GM19452 (cell line): ENCODE measurements around the gene FADS6.

ENCODE experiments used
- ATAC-seq: cut with Tn5 transposase; IDR thresholded peaks from one replicate; pipeline ENCODE4 v1.9.1; 2021; ENCODE audit not compliant: unreplicated experiment

FADS6 gene

DNA sequence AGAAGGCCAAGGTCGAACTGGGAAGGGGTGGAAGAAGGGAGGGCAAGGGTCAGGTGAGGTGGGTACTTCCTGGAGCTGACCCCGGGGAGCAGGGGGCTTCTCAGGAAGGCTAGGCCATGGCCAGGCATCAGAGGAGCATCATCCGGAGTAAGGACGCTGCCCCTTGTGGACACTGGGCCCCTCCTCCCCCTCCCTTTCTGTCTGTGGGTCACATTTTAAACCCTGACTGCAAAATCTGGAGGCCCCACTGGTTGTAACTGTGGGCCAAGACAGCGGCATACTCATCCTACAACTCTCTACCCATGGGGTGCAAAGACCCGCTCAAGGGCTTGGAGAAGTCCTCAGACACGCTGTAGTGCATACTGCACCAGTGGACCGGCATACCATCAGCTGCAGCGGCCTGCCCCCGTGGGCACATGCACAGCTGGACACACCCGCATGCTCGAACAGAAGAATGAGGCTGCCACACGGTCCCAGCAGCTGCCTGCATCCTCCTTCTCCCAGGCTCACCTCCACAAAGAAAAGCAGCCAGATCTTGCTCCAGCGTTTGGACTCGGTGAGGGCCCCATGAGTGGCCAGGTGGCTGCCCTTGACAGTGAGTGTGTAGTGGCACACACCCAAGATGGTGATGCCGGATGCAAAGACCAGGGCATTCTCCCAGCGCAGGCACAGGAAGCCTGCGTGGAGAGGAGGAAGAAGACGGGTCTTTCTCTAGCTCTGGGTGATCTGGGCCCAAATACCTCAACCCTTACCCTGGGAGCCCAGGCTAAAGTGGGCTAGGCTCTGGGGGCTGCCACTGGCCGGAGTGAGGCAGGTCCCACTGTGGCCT lies 1.2 kb downstream of the FADS6 start:
- no peak for ATAC-seq

DNA sequence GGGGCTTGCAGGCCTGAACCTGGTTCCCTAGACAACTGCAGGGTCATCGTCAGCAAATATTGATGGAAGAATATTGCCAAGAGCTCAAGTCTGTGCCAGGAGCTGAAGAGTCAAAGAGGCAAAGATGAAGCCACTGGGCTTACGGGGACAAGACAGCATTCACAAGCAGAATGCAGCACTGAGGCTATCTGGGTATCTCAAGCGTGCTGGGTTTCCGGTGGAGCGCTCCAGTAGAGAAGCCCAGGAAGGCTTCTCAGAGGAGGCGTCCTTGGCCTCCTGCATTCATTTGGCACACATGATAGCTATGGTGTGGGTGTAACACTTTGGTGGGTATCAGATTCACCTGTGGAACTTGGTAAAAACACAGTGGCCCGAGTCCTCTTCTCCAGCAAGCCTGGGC lies 2.9 kb downstream of the FADS6 start:
- ATAC-seq, result no peak

DNA sequence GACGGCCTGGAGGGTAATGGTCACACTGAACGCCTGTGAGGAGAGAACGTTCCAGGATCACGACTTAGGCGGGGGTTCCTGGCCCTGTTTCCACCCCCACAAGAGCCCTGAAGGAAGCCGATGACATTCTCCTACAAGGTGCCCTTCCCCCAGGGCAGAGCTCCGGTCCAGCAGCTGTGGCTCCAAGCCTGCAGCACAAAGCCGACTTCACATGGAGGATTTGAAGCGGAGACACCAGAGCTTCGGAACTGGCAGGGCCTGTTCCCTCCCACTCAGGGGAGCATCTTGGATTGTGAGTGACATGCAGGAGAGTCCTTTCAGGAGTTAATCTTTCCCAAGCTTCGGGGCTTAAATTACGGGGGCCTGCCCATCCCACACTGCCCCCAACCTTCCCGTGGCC lies 5.0 kb downstream of the FADS6 start:
- no peak for ATAC-seq

DNA sequence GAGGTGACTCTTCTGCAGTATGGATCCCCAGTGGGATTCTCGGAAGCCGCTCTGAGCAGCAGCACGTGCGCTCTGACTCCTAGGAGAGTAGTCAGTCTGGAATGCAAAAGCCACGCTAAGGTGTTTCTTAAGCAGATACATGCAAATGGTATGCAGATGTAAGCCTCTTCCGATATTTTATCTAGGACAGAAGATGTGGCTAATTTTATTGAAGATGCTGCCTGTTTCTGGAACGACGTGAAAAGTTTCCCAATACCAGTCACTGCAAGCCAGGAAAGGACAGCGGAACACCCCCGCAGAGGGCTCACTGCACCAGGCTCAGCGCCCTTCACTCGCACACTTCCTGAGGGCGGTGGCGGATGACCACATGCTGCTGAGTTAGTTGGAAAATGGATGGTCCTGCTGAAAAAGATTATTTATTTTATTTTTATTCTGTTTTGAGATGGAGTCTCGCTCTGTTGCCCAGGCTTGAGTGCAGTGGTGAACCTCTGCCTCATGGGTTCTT lies 10.1 kb downstream of the FADS6 start:
- no peak for ATAC-seq

DNA sequence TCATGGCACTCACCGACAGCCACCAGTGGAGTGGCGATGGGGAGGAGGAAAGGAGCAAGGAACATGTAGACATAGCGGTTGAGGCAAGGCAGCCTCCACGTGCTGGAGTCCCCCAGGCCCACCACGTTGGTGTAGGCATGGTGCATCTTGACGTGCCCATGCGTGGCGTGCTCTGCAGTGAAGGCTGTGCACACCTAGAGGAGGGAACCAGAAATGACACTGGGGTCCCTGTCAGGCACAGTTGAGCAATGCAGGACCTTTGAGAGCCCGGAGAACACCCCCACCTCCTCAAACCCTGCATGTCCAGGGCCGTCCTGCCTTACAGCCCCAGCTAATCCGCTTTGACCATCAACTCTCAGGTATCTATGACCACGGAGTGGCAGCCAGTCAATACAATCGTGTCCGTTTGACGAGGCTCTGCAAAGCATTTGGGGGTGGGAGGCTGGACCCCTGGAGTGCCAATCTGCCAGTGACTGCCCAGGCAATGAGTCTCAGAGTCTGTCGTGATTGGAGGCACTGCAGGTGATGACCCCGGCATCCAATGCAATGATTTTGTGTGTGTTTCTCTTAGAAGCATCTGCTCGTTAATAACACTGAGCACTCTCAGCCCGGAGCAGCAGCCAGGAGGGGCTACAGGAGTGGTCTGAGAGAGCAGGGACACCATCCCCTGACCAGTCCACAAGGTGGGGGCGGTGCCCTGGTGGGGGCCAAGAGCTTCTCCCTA lies 10.8 kb downstream of the FADS6 start:
- no peak for ATAC-seq

DNA sequence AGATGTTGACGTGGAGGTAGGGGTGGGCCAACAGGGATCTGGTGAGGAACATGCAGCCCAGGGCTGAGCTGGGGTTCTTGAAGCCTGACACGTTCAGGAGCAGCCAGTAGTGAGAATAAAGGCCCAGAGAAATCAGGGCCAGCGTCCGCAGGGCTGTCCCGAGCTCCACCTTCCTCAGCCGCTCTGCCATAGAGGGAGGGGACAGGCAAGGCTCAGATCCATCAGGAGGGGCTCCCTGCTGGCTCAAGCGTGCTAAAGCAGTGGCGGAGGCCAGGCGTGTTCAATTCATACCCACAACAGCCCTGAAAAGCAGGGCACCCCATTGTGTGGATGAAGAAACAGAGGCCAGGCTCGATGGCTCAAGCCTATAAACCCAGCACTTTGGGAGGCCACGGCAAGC lies 12.4 kb downstream of the FADS6 start:
- ATAC-seq, result no peak

DNA sequence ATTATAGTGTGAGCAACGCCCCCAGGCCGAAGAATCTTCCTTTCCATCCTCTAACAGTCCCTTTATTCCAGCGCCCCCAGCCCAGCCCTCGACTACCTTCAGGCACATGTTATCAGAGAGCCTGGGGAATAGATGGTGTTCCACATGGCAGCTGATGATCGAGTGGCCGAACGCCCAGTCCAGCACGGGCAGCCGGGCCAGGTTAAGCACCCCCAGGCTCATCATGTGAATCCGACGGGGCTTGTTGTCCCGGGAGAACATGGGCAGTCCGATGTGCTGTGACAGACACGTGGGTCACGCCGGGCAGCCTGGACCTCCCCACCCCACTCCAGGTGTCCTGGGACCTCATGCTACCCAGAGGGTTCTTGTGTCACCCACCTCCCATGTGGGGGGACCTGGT lies 14.1 kb downstream of the FADS6 start:
- ATAC-seq, result no peak

DNA sequence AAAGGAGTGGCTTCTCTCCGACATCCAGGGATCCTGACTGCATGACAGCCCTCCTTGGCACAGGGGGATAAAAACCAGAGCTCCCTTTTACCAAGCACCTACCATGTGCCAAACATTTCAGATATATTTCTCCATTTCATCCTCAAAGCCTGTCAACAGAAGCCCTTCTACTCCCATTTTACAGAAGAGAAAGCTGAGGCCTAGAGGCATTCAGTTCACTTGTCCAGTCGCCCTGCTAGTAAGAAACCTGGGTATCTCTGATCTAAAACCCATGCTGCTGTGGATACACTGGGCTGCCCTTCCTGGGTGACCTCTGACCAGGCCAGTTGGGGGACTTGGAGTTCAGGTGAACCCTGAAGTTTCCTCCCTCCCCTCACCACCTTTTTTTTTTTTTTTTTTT lies 14.8 kb downstream of the FADS6 start:
- ATAC-seq, result no peak

DNA sequence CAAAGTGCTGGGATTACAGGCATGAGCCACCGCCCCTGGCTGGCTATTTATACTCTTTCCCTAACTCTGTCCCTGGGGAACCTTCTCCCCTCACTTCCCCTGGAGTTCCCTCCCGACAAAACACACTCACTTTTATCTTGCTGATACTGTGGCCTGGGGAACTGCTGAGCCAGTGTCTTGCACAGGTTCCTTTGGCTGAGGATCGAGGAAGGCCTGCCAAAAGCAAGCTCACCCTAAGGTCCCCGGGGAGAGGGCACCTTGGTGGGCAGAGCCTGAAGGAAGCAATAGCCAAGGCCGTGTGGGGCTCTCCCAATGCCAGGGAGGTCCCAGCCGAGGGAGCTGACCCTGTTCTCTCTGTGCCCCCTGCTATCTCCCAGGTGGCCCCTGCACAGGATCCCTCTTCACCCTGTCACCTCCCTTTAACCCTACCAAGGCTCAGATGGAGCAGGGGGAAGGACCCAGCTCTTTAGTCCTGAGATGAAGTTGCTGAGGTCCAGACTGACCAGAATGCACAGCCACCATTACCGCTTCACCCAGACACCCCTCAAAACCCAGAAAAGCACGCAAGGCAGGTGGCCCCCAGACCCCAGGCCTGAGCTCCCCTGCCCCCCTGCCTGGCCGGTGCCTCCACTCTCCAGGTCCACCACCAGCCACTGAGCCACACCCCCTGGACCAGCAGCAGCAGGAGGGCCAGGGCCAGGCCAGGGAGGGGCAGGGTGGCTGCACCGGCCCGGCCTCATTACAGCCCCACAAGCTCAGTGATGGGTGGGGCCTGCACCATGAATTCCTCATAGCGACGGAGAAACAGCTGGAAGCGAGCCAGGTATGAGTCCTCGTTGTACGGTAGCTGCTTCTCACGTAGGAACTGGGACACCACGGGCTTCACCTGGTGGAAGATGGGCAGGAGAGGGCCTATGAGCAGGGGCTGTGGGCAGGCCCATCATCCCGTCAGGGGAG lies 15.6 kb downstream of the FADS6 start:
- ATAC-seq, result no peak

DNA sequence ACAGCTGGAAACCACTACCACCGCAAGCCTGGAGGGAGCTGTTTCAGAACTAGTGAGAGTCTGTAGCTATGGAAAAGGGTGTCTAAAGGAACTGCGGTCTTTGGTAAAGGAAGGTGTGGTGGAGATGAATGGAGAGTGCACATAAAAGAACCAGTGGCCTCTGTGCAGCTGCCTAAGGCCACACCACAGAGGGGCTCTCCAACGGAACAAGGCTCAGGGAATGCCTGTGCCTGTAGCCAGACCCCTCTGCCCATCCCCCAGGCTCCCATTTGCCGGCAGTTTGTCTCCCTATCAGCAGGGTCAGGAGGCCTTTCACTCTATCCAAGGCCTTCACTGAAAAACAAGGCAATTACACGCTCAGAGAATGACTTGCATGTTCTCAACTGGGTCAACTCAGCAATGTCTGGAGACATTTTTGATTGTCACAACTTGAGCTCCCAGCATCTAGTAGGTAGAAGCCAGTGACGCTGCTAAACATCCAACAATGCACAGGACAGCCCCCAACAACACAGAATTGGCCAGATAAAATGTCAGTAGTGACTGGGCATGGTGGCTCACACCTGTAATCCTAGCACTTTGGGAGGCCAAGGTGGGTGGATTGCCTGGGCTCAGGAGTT lies 17.3 kb downstream of the FADS6 start:
- ATAC-seq, result no peak

DNA sequence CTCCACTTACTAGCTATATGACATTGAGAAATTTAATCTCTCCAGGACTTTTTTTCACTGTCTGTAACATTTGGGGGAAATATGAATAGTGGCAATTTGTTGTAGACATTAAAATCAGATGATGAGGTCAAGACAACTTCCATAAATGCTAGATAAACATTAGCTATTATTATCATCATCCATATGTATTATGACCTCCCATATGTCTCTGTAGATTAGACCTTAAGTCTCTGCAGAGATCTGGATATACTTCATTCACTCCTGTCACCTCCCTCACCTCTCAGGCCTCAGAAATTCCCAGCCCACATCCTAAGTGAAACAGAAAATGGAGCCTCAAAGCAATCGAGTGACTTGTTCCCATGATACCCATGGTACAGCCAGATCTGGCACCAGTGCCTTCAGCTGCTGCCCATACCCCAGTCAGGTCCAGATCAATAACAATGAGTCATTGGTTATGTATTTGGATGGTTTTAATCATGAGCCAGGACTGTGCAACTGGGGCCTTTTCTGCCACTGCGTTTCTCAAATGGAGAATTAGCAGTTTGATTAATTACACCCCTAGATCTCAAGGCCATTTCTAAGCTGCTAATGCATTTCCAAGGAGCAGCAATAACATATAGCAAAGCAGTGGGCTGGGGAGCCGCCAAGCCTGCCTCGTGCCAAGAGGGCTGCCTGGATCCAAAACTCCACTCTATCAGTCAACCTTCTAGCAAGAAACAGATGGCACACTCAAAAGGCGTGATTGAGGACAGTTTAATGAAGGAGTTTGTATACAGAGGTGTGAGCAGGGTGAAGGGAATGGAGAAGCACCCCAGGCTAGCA lies 18.1 kb downstream of the FADS6 start:
- no peak for ATAC-seq

DNA sequence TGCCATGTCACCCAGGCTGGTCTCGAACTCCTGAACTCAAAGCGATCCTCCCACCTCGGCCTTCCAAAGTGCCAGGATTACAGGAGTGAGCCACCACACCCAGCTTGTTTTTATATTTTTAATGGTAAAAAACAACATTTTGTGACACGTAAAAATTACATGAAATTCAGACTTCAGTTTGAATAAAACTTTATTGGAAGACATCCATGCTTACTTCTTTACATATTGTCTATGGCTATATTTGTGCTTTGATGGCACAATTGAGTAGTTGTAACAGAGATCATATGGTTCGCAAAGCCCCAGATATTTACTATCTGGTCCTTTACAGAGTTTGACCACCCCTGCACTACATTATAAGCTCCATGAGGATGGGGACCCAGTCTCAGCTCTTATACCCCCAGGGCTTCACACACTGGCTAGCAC lies 18.8 kb downstream of the FADS6 start:
- ATAC-seq, result no peak

DNA sequence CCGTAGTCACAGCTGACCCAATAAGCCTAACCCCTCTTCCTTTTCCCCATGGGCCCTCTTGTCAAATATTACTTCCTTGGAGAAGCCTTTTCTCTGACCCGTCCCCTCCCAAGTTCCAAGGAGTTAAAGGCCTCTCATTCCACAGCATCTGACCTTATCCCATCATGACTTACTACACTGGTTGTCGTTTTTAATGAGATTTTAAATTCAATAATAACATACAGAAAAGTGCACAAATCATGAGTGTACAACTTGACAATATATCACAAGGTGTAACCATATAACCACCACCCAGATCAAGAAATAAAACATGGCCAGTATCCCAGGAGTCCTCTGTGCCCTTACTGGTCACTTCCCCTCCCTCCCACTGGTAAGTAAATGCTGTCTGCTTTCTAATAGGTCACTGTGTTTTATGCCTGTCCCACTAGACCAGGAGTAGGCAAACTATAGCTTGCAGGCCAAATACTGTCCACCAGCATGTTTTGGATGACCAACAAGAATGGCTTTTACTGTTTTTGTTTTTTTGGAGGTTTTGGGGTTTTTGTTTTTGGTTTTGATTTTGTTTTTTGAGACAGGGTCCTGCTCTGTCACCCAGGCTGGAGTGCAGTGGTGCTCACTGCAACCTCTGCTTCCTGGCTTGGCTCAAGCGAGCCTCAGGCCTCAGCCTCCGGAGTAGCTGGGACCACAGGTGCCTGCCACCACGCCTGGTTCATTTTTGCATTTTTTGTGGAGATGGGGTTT lies 19.4 kb downstream of the FADS6 start:
- no peak for ATAC-seq

DNA sequence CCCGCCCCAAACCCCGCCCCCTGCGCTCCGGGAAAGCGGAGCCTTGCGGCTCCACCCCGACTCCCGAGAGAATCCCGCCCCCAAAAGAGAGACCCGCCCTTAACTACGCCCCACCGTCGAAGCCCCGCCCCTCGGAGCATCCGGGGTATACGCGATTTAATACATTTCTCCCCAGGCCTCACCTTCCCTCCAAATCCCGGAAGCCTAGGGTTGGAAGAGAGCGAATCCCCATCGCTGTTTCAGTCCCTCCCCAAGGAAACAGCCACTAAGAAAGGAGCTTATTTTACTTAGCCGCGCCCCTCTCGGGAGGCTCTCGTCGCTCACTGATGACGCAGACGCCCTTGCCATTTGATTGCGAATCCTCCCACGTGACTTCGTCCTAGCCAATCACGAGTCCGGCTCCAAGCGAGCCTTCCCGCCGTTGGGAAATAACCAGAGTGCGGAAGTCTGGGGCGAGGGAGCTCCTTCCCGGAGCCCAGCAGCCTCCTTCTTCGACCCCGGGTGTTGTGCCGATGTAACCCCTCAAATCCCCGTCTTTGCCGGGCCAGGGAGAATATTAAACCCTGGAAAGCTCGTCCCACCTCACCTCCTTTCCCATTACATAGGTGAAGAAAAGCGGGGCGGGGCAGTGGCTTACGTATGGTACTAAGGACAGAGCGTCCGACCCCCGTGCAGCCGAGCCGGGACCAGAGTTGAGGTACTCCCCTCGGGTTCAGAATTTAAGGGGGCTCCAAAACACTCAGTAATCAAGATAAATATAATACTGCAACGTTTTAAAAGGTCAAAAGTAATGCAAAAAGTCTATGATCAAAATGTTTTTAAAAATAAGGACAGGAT lies 20.2 kb downstream of the FADS6 start:
- peak; percentile 81 for ATAC-seq

DNA sequence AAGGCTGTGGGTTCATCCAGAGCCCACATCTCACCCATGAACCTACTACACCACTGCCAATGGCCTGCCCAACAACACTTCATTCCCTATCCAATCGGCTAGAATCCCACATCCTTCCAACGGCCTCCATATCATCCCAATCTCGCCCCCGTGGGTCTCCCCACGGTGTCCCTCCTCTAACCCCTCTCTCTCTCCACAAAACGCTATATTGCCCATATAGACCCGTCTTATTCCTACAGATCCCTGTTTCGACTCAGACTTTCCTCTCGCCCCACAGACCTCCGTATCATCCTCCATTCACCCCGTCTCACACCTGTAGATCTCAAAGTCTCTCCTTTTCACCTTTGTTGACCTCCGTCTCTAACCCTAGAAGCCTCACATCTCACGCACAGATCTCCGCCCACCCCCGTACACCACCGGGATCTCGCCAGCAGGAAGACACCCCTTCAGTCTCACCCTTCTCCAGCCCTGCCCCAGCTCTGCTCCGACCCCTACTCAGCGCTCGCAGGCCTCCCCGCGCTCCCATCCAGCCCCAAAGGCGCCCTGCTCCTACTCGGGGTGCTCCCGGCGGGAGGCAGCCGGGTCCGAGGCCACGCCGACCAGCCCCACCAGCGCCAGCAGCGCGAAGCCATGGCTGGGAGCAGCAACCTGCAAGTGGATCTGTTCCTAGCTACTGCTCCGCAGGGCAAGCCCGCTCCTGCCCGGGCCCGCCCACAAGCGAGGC lies 21.0 kb downstream of the FADS6 start, which contains the start of gene FDXR:
Gene FDXR (minus strand): TSS at position 682 of the 724 bp plus-strand sequence. CDS start 50 bp downstream, at position 632.
- peak; percentile 28 for ATAC-seq

DNA sequence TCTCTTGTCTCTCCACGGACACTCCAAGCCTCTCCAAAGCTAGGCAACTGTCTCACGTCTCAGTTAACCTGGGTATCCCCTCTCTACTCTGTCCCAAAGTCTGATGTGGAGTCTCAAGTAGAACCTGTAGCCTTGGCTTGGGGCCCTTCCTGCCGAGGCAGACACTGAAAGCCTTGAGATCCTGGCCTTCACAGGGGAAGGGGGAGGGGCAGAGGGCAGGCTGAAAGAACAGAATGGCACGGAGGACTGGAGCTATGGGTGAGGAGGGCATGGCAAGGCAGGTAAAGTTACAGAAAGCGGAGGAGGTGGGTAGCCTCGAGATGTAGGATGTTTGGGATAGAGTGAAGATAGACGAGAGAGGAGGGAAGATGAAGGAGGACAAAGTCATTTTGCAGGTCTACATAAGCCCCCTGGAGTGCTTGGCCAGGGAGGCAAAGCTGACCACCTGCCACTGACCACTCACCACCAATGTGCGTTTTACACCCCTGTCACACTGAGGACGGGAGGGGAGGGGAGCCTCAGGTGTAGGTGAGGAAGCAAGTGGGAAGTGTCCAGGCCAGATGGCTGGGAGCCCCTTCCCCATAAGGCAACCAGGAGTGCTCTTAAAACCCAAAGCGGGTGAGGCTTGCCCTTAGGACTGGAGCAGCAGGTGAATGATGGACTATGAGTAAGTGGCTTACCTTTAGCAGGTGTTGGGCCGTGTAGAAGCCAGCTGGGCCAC lies 21.9 kb downstream of the FADS6 start:
- ATAC-seq, result no peak

DNA sequence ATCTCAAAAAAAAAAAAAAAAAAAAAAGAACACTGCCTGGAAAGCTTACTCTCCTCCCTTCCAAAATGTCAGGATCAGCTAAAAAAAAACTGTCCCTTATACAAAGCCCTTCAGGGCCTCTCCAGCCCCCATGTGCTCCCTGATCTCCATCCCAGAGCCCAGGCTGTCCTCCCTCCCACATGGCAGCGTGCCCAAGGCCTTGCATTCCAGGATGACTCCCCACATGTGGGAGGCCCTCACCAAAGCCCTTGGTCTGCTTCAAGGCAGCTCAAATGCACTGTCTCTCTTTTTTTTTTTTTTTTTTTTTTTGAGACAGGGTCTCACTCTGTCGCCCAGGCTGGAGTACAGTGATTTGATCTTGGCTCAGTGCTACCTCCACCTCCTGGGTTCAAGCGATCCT lies 22.9 kb downstream of the FADS6 start:
- ATAC-seq, result no peak
